Measurements from ENCODE around the gene STYX. TPM values are rescaled to one million over a fixed set of nuclear protein-coding genes. Genes with fewer than 3 reads are reported as not detected.
A peak's percentile ranks its signal among the peaks of the same experiment; 100 is the strongest.

STYX gene
- total and polyA plus RNA-seq, 2 experiments from 2014 or later, result 8.9 to 11.4 TPM

- H3K27ac ChIP-seq, result no peak overlapping the region
- peaks cover 4% of the 10 kb centered on the region for H3K4me1 ChIP-seq (ENCODE audit: low read depth)
- H3K27me3 ChIP-seq, result no peaks in the 10 kb centered on the region
- TF ChIP-seq CTCF (IDR thresholded peaks at IDR 0.05; ENCODE audit: low read depth, low read length), result no peak
- no peak overlapping the region for H3K4me3 ChIP-seq
- no peak for DNase-seq (ENCODE audit: low read depth in 1 of 2, low spot score in 1 of 2)
- H3K36me3 ChIP-seq, result no peaks in the 10 kb centered on the region
- no peaks in the 10 kb centered on the region for H3K9me3 ChIP-seq (ENCODE audit: low read depth)
Measured at GRCh38 chr14:52798826-52799225, 68.9 kb downstream of the STYX start.

GRCh38 chr14:52801014-52801712 is 71.2 kb downstream of the STYX start:
- DNase-seq (ENCODE audit: low read depth in 1 of 2, low spot score in 1 of 2), result peak; percentile 21 to 58
- Histone ChIP-seq H3K27ac (no peak overlapping the region), H3K9me3 (ENCODE audit: low read depth) (no peaks in the 10 kb centered on the region), H3K27me3 (no peaks in the 10 kb centered on the region), H3K4me1 (ENCODE audit: low read depth) (peaks cover 4% of the 10 kb centered on the region), H3K4me3 (no peak overlapping the region), H3K36me3 (no peaks in the 10 kb centered on the region)
- no peak for TF ChIP-seq CTCF (IDR thresholded peaks at IDR 0.05; ENCODE audit: low read depth, low read length)

DNA sequence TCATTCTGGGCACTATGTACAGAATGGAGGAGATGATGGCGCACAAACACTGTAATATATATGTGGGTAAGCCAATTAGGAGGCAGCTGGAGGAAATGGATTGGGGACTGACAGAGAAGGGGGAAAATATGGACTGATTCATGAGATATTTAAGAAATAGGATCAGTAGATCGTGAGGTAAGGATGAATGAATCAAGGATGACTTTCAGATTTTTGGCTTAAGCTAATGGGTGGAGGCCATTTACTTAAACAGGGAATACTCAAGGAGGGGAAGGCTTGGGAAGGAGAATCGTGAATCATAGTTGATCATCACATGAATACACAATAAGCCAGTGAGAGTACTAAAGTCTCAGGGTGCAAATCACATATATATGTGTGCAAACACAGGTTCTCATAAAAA is 72.6 kb downstream of the STYX start:
- no peak for TF ChIP-seq CTCF (IDR thresholded peaks at IDR 0.05; ENCODE audit: low read depth, low read length)
- no peaks in the 10 kb centered on the region for H3K36me3 ChIP-seq
- H3K27ac ChIP-seq, result no peak overlapping the region
- no peaks in the 10 kb centered on the region for H3K9me3 ChIP-seq (ENCODE audit: low read depth)
- no peaks in the 10 kb centered on the region for H3K27me3 ChIP-seq
- H3K4me1 ChIP-seq (ENCODE audit: low read depth), result peaks cover 4% of the 10 kb centered on the region
- no peak overlapping the region for H3K4me3 ChIP-seq
- no peak for DNase-seq (ENCODE audit: low read depth in 1 of 2, low spot score in 1 of 2)

- no peak for TF ChIP-seq CTCF (IDR thresholded peaks at IDR 0.05; ENCODE audit: low read depth, low read length)
Measured at GRCh38 chr14:52806115-52806514, 76.1 kb downstream of the STYX start.

DNA sequence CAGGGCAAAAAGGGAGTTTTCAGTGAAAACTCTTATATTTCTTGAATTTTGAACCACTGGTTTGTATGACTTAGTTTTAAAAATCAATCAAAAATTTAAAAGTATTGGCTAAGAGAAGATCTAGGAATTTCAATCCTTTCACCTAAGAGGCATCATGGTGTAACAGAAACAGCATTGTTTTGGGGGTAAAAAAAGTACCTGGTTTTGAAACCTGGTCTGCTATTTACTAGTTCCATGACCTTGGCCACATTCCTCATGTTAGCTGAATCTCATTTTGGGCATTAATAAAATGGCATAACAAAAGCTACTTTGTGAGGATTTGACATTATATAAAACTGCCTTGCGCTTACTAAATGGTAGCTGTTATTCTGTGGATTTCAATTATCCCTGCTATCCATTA is 78.1 kb downstream of the STYX start:
- H3K27ac ChIP-seq, result no peak overlapping the region
- no peaks in the 10 kb centered on the region for H3K9me3 ChIP-seq (ENCODE audit: low read depth)
- H3K36me3 ChIP-seq, result no peaks in the 10 kb centered on the region
- no peak for TF ChIP-seq CTCF (IDR thresholded peaks at IDR 0.05; ENCODE audit: low read depth, low read length)
- no peak for DNase-seq (ENCODE audit: low read depth in 1 of 2, low spot score in 1 of 2)
- no peak overlapping the region for H3K4me3 ChIP-seq
- no peaks in the 10 kb centered on the region for H3K4me1 ChIP-seq (ENCODE audit: low read depth)
- no peaks in the 10 kb centered on the region for H3K27me3 ChIP-seq

More at GRCh38 chr14:52806115-52806514, 76.1 kb downstream of the STYX start:
- no peak for DNase-seq (ENCODE audit: low read depth in 1 of 2, low spot score in 1 of 2)
- no peaks in the 10 kb centered on the region for H3K27me3 ChIP-seq
- no peak overlapping the region for H3K27ac ChIP-seq
- H3K9me3 ChIP-seq (ENCODE audit: low read depth), result no peaks in the 10 kb centered on the region
- H3K4me1 ChIP-seq (ENCODE audit: low read depth), result peaks cover 4% of the 10 kb centered on the region
- H3K36me3 ChIP-seq, result no peaks in the 10 kb centered on the region
- no peak overlapping the region for H3K4me3 ChIP-seq
